HepG2 (cell line): ENCODE data around the gene SLC25A22. TPM values are rescaled to one million over a fixed set of nuclear protein-coding genes. Genes with fewer than 3 reads are reported as not detected.

ENCODE experiments used
- BRF2 ChIP-seq: sonication (generic); formaldehyde crosslinking; IDR thresholded peaks from 2 replicates; pipeline ENCODE4 v1.8.1; 2022; ENCODE audit warnings: mild to moderate bottlenecking, missing genetic modification reagents
- CENPX ChIP-seq: sonication (generic); formaldehyde crosslinking; IDR thresholded peaks from 2 replicates; pipeline ENCODE4 v1.9.0; 2021; ENCODE audit warnings: mild to moderate bottlenecking, missing genetic modification reagents, moderate library complexity
- CREB3 ChIP-seq: sonication (generic); formaldehyde crosslinking; IDR thresholded peaks from 2 replicates; pipeline ENCODE4 v1.5.0; 2020; ENCODE audit warnings: missing genetic modification reagents
- FOXK1 ChIP-seq: sonication (generic); formaldehyde crosslinking; IDR thresholded peaks from 2 replicates; pipeline ENCODE4 v1.4.0; 2020; ENCODE audit warnings: low read depth, missing genetic modification reagents, borderline replicate concordance
- LBX2 ChIP-seq: sonication (generic); formaldehyde crosslinking; IDR thresholded peaks from 2 replicates; pipeline ENCODE4 v1.5.0; 2020; ENCODE audit warnings: missing genetic modification reagents, mild to moderate bottlenecking, borderline replicate concordance
- MAFG ChIP-seq: sonication (generic); formaldehyde crosslinking; IDR thresholded peaks from 2 replicates; pipeline ENCODE4 v1.5.1; 2020; ENCODE audit warnings: mild to moderate bottlenecking, missing genetic modification reagents
- MTA1 ChIP-seq: sonication (generic); formaldehyde crosslinking; IDR thresholded peaks from 2 replicates; pipeline ENCODE4 v1.4.0; 2020; ENCODE audit warnings: missing genetic modification reagents, mild to moderate bottlenecking, borderline replicate concordance
- PHB2 ChIP-seq: fragments of 450-650 bp; IDR thresholded peaks from 2 replicates; pipeline ENCODE4 v1.6.1; 2018; ENCODE audit not compliant: partially characterized antibody
- POGK ChIP-seq: sonication (generic); formaldehyde crosslinking; conservative IDR thresholded peaks from 2 replicates; pipeline ENCODE4 v1.8.0; 2022; ENCODE audit warnings: mild to moderate bottlenecking, moderate library complexity, missing genetic modification reagents
- RERE ChIP-seq: IDR thresholded peaks from 2 replicates; pipeline ENCODE4 v1.6.1; 2016; ENCODE audit warnings: low read depth, missing genetic modification reagents, missing compliant biosample characterization
- SALL2 ChIP-seq: sonication (generic); formaldehyde crosslinking; IDR thresholded peaks from 2 replicates; pipeline ENCODE4 v1.8.1; 2023; ENCODE audit warnings: mild to moderate bottlenecking, missing genetic modification reagents, inconsistent platforms
- ZNF232 ChIP-seq: sonication (generic); formaldehyde crosslinking; IDR thresholded peaks from 2 replicates; pipeline ENCODE4 v1.4.0; 2020; ENCODE audit warnings: missing genetic modification reagents, borderline replicate concordance
- ZNF468 ChIP-seq: sonication (generic); formaldehyde crosslinking; IDR thresholded peaks from 2 replicates; pipeline ENCODE4 v1.8.0; 2022; ENCODE audit warnings: mild to moderate bottlenecking, moderate library complexity, missing genetic modification reagents
- ZNF598 ChIP-seq: sonication (generic); formaldehyde crosslinking; IDR thresholded peaks from 2 replicates; pipeline ENCODE4 v1.5.1; 2020; ENCODE audit warnings: mild to moderate bottlenecking, missing genetic modification reagents, borderline replicate concordance
- ZNF644 ChIP-seq: IDR thresholded peaks from 2 replicates; pipeline ENCODE4 v1.6.1; 2016; ENCODE audit warnings: low read depth
- ZNF777 ChIP-seq: sonication (generic); formaldehyde crosslinking; IDR thresholded peaks from 2 replicates; pipeline ENCODE4 v1.4.0; 2020; ENCODE audit warnings: missing genetic modification reagents
- ZNF784 ChIP-seq: sonication (generic); formaldehyde crosslinking; IDR thresholded peaks from 2 replicates; pipeline ENCODE4 v1.5.1; 2020; ENCODE audit warnings: missing genetic modification reagents, mild to moderate bottlenecking, borderline replicate concordance
- polyA plus RNA-seq, 8 experiments: library from polyadenylated mRNA; depleted of rRNA in 3 of 8; stranded (reverse) in 7 of 8; unstranded in 1 of 8; fragments of >200 nt; fragmentation: Illumina TruSeq in 4 of 8; extraction: Trizol in 4 of 8; gene quantifications; 2 replicates each; pipeline versions ENCODE4 v1.2.1 to v1.2.3, GENCODE V29; 2011 to 2016; ENCODE audit warnings: low read depth in 4 of 8, missing spikeins in 1 of 8, mixed read lengths in 1 of 8; ENCODE audit not compliant: insufficient read depth in 1 of 8
- total RNA-seq, 5 experiments: library from RNA; depleted of rRNA; stranded (reverse); fragments of >200 nt; fragmentation: Illumina TruSeq; extraction: Trizol; gene quantifications; 2 replicates each; pipeline ENCODE4 v1.2.3, GENCODE V29; 2016; ENCODE audit warnings: low read depth in 1 of 5

Gene SLC25A22
- total and polyA plus RNA-seq, 2 of the 13 experiments (the other 11 are each of a cell fraction or from before 2014, with no cell fraction given): 12.4 to 19.2 TPM

GRCh38 chr11:765025-765801 is 32.9 kb downstream of the SLC25A22 start (continued):
- no peak for TF ChIP-seq POGK (CRISPR knock-in tag)
- TF ChIP-seq LBX2 (CRISPR knock-in tag): no peak
- TF ChIP-seq ZNF644 (CRISPR knock-in tag): no peak
- no peak for TF ChIP-seq ZNF777 (CRISPR knock-in tag)
- no peak for TF ChIP-seq SALL2
- TF ChIP-seq ZNF784 (CRISPR knock-in tag): no peak
- TF ChIP-seq CREB3 (CRISPR knock-in tag): no peak
- TF ChIP-seq FOXK1 (CRISPR knock-in tag): no peak
- no peak for TF ChIP-seq MAFG
- no peak for TF ChIP-seq ZNF468 (CRISPR knock-in tag)
- no peak for TF ChIP-seq RERE (CRISPR knock-in tag)
- no peak for TF ChIP-seq CENPX (CRISPR knock-in tag)
- no peak for TF ChIP-seq BRF2
- no peak for TF ChIP-seq PHB2
- no peak for TF ChIP-seq ZNF232 (CRISPR knock-in tag)
- no peak for TF ChIP-seq ZNF598 (CRISPR knock-in tag)
- 0 out of 2 replicates have a peak, but pooled peaks have one; percentile 40 for TF ChIP-seq MTA1 (CRISPR knock-in tag)
